SK-N-SH treated with all-trans-retinoic acid at 6 μM for 48 hours (cell line): ENCODE results near the gene HOXA2.

Source experiments
- ATAC-seq: fragments of 200-7000 bp; cut with Tn5 transposase; 3 replicates; pipeline ENCODE4 v1.9.1; 2020; ENCODE audit warnings: mild to moderate bottlenecking, moderate library complexity
- ARNTL ChIP-seq: fragments of 450-650 bp; formaldehyde crosslinking; IDR thresholded peaks from 2 replicates; pipeline ENCODE4 v1.5.0; 2020; ENCODE audit warnings: low read depth, mild to moderate bottlenecking, moderate library complexity, borderline replicate concordance
- BACH2 ChIP-seq: fragments of 250-450 bp; sonication (Bioruptor Pico); IDR thresholded peaks from 2 replicates; pipeline ENCODE4 v1.9.0; 2021; ENCODE audit warnings: mild to moderate bottlenecking, borderline replicate concordance
- CREB5 ChIP-seq: fragments of 250-450 bp; sonication (Bioruptor Pico); IDR thresholded peaks from 2 replicates; pipeline ENCODE4 v1.5.1; 2020; ENCODE audit warnings: low read depth, mild to moderate bottlenecking, moderate library complexity
- CSDC2 ChIP-seq: fragments of 250-450 bp; sonication (Bioruptor Pico); IDR thresholded peaks from 2 replicates; pipeline ENCODE4 v1.5.0; 2020; ENCODE audit warnings: mild to moderate bottlenecking, moderate library complexity
- CSRNP3 ChIP-seq: fragments of 250-450 bp; sonication (Bioruptor Pico); IDR thresholded peaks from 2 replicates; pipeline ENCODE4 v1.5.1; 2021; ENCODE audit warnings: mild to moderate bottlenecking, moderate library complexity
- GLIS3 ChIP-seq: fragments of 250-450 bp; sonication (Bioruptor Pico); IDR thresholded peaks from 2 replicates; pipeline ENCODE4 v1.5.0; 2020; ENCODE audit warnings: mild to moderate bottlenecking, moderate library complexity
- ISL1 ChIP-seq: fragments of 250-450 bp; sonication (Bioruptor Pico); IDR thresholded peaks from 2 replicates; pipeline ENCODE4 v2.1.2; 2022; ENCODE audit warnings: mild to moderate bottlenecking, moderate library complexity
- OSR1 ChIP-seq: fragments of 250-450 bp; sonication (Bioruptor Pico); IDR thresholded peaks from 2 replicates; pipeline ENCODE4 v1.8.0; 2022; ENCODE audit warnings: moderate library complexity, mild to moderate bottlenecking, inconsistent platforms
- PATZ1 ChIP-seq: fragments of 250-450 bp; sonication (Bioruptor Pico); IDR thresholded peaks from 2 replicates; pipeline ENCODE4 v1.8.0; 2020; ENCODE audit warnings: mild to moderate bottlenecking, moderate library complexity, borderline replicate concordance
- POU6F1 ChIP-seq: fragments of 250-450 bp; sonication (Bioruptor Pico); IDR thresholded peaks from 2 replicates; pipeline ENCODE4 v1.8.0; 2021; ENCODE audit warnings: low read depth, mild to moderate bottlenecking, moderate library complexity, borderline replicate concordance
- PPARA ChIP-seq: fragments of 250-450 bp; sonication (Bioruptor Pico); IDR thresholded peaks from 2 replicates; pipeline ENCODE4 v1.5.0; 2020; ENCODE audit warnings: mild to moderate bottlenecking, borderline replicate concordance
- RARB ChIP-seq: fragments of 250-450 bp; sonication (Bioruptor Pico); IDR thresholded peaks from 2 replicates; pipeline ENCODE4 v1.8.0; 2021; ENCODE audit warnings: mild to moderate bottlenecking, moderate library complexity
- SNAI2 ChIP-seq: fragments of 250-450 bp; sonication (Bioruptor Pico); IDR thresholded peaks from 2 replicates; pipeline ENCODE4 v1.5.0; 2020; ENCODE audit warnings: mild to moderate bottlenecking, moderate library complexity
- TCF4 ChIP-seq: fragments of 250-450 bp; sonication (Bioruptor Pico); IDR thresholded peaks from 2 replicates; pipeline ENCODE4 v1.8.0; 2021; ENCODE audit warnings: mild to moderate bottlenecking, moderate library complexity, borderline replicate concordance
- TOX ChIP-seq: fragments of 250-450 bp; sonication (Bioruptor Pico); IDR thresholded peaks from 2 replicates; pipeline ENCODE4 v1.8.0; 2021; ENCODE audit warnings: mild to moderate bottlenecking, moderate library complexity, borderline replicate concordance
- ZC3H10 ChIP-seq: fragments of 250-450 bp; sonication (Bioruptor Pico); IDR thresholded peaks from 2 replicates; pipeline ENCODE4 v1.5.1; 2021; ENCODE audit warnings: mild to moderate bottlenecking, moderate library complexity
- ZFP3 ChIP-seq: fragments of 250-450 bp; sonication (Bioruptor Pico); IDR thresholded peaks from 2 replicates; pipeline ENCODE4 v1.5.0; 2020; ENCODE audit warnings: mild to moderate bottlenecking, moderate library complexity
- ZFP30 ChIP-seq: fragments of 450-650 bp; formaldehyde crosslinking; IDR thresholded peaks from 2 replicates; pipeline ENCODE4 v1.5.0; 2022; ENCODE audit warnings: mild to moderate bottlenecking, moderate library complexity
- ZNF565 ChIP-seq: fragments of 450-650 bp; formaldehyde crosslinking; conservative IDR thresholded peaks from 2 replicates; pipeline ENCODE4 v1.5.0; 2020; ENCODE audit warnings: low read depth, mild to moderate bottlenecking, moderate library complexity
- ZNF70 ChIP-seq: fragments of 450-650 bp; formaldehyde crosslinking; IDR thresholded peaks from 2 replicates; pipeline ENCODE4 v1.5.0; 2020; ENCODE audit warnings: mild to moderate bottlenecking, moderate library complexity
- ZNF8 ChIP-seq: fragments of 450-650 bp; formaldehyde crosslinking; IDR thresholded peaks from 2 replicates; pipeline ENCODE4 v1.5.0; 2020; ENCODE audit warnings: mild to moderate bottlenecking, moderate library complexity

Gene HOXA2

GRCh38 chr7:27141923-27142579, 39.6 kb upstream of the HOXA2 start:
- TF ChIP-seq POU6F1 (CRISPR knock-in tag) (no peak), CREB5 (CRISPR knock-in tag) (no peak), ZC3H10 (no peak), GLIS3 (CRISPR knock-in tag) (no peak), ZNF565 (CRISPR knock-in tag) (no peak), TCF4 (CRISPR knock-in tag) (no peak), BACH2 (no peak), TOX (CRISPR knock-in tag) (no peak), CSDC2 (CRISPR knock-in tag) (no peak), ZNF8 (CRISPR knock-in tag) (no peak), SNAI2 (CRISPR knock-in tag) (no peak), RARB (CRISPR knock-in tag) (no peak)
- ATAC-seq: no peak

- TF ChIP-seq PATZ1 (CRISPR knock-in tag): no peak
- TF ChIP-seq ZNF8 (CRISPR knock-in tag): no peak
- no peak for TF ChIP-seq ARNTL (CRISPR knock-in tag)
- no peak for TF ChIP-seq POU6F1 (CRISPR knock-in tag)
- TF ChIP-seq ZC3H10: no peak
- no peak for TF ChIP-seq ZFP3 (CRISPR knock-in tag)
- no peak for TF ChIP-seq CSRNP3
- no peak for TF ChIP-seq TCF4 (CRISPR knock-in tag)
- TF ChIP-seq OSR1: no peak
- no peak for TF ChIP-seq ZNF565 (CRISPR knock-in tag)
- no peak for TF ChIP-seq ZNF70 (CRISPR knock-in tag)
- TF ChIP-seq ZFP30 (CRISPR knock-in tag): no peak
- TF ChIP-seq TOX (CRISPR knock-in tag): no peak
- TF ChIP-seq PPARA (CRISPR knock-in tag): no peak
- no peak for TF ChIP-seq CREB5 (CRISPR knock-in tag)
- TF ChIP-seq GLIS3 (CRISPR knock-in tag): no peak
- TF ChIP-seq BACH2: no peak
- no peak for TF ChIP-seq ISL1 (CRISPR knock-in tag)
- ATAC-seq: no peak
Measured at GRCh38 chr7:27141137-27141922, 38.8 kb upstream of the HOXA2 start.
